NCI-H82 treated with DMSO at 0.1 percent for 48 hours (cell line): Measurements from ENCODE around the gene CTSO.
"Not testable (repeated sequence)": the region's sequence is repeated elsewhere in the genome, so short reads cannot be mapped to it uniquely, and the experiment has no call there.

Experiments
- DNase-seq: peaks from one replicate; lab custom pipeline; 2025; ENCODE audit not compliant: unreplicated experiment; lab: John Stamatoyannopoulos, UW

The CTSO gene

GRCh38 chr4:155956461-155956860 lies 2.8 kb upstream of the CTSO start:
- no peak for DNase-seq

DNA sequence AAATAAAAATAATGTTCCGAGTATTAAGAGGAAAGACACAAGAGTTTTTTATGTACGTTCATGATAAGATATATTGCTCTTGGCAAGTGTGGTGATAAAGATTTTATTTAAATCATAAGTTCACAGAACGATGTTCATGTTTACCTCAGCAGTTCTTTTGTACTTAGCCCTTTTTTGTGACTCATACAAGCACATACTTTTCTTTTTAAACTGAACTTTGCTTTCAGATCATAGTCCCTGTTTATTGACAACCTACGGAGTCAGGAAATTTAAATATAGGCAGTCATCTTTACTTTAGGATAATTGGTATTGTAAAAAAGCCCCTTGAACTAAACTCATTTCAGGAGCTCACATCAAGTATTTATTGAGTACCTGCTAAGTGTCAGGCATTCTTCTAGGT lies 1.3 kb upstream of the CTSO start:
- DNase-seq: no peak

DNA sequence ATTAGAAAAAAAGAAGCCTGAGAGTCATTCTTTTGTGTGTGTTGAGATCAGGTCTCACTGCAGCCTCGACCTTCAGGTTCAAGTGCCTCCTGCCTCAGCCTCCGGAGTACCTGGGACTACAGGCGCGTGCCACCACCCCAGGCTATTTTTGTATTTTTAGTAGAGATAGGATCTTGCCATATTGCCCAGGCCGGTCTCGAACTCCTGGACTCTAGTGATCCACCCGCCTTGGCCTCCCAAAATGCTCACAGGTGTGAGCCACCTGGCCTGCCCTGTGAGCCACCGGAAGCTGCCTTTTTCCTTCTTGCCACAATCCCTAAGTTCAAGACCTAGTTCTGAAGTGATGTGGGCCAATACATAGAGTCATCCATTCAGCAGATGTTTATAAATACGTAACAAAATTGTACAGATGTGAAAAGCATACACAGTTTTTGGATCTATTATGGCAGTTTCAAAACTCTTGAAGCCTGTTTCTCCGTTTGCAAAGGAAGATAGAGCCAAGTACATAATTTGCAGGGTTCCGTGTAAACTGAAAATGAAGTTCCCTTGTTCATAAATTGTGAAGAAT lies 536 bp upstream of the CTSO start:
- DNase-seq: no peak

GRCh38 chr4:155952501-155952901 lies 1.2 kb downstream of the CTSO start:
- no peak for DNase-seq

DNA sequence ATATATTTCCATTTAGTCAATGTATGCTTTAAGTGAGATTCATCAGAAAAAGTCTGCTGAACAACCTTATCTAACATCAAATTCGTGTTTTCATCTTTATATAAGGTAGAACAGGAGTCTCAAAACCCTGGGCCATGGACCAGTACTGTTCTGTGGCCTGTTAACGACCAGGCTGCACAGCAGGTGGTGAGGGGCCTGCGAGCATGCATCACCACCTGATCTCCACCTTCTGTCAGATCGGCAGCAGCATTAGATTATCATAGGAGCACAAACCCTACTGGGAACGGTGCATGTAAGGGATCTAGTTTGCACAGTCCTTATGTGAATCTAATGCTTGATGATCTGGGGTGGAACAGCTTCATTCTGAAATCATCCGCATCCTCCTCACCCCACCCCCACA lies 3.2 kb downstream of the CTSO start:
- DNase-seq: peak; percentile 25

DNA sequence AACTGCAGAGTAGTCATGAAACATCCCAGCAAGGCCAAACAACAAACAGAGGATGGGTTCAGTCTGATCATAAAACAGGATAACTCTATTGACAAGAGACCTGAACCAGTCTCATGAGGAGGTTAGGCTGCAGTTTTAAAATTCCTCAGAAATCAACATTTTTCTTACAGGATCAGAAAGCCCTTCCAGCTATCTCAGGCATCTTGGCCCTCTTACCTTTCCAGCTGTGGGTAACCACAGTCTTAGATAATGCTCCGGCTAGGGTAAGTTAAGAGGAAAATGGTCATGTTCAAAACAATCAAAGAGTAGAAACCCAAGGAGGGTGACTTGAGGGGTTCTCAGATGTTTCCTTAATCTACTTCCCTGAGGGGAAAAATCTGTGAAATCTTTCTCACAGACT lies 5.1 kb downstream of the CTSO start:
- no peak for DNase-seq

DNA sequence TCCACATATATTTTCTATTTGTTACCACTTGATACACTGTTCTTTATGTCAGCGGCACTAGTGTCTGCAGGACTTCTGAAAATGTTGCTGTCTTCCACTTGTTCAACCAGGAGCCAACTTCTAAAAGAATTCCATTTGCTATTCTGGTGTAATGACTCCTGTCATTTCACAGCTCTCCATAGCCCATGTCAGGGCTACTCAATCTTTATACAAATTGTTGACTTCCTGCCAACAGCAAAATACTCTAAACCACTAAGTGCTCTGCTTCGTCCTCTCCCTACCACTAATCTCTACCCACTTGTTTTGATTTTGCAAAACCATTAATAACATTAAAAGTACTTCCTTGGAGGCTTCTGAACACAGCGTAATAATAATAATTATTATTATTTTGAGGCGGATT lies 7.2 kb downstream of the CTSO start:
- DNase-seq: no peak

GRCh38 chr4:155944516-155944915 lies 9.2 kb downstream of the CTSO start:
- DNase-seq: no peak

GRCh38 chr4:155943605-155944291 lies 9.9 kb downstream of the CTSO start:
- no peak for DNase-seq

DNA sequence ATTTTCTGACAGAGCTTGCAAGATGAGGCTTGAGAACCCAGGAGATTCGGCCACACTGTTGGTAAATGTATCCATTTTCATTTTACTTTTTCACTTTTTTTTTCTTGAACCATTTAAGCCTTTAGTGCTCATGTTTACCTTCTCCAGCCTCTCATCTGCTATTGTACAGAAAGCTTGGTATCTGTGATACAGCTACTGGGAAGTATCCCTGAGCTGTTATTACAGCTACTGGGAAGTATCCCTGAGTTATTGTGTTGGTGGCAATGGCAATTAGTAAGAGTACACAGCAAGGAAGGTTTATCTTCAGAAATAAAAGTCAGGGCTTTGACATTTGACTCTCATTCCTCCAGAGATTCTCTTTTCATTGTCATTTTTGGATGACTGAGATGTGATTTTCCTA lies 11.8 kb downstream of the CTSO start:
- no peak for DNase-seq

DNA sequence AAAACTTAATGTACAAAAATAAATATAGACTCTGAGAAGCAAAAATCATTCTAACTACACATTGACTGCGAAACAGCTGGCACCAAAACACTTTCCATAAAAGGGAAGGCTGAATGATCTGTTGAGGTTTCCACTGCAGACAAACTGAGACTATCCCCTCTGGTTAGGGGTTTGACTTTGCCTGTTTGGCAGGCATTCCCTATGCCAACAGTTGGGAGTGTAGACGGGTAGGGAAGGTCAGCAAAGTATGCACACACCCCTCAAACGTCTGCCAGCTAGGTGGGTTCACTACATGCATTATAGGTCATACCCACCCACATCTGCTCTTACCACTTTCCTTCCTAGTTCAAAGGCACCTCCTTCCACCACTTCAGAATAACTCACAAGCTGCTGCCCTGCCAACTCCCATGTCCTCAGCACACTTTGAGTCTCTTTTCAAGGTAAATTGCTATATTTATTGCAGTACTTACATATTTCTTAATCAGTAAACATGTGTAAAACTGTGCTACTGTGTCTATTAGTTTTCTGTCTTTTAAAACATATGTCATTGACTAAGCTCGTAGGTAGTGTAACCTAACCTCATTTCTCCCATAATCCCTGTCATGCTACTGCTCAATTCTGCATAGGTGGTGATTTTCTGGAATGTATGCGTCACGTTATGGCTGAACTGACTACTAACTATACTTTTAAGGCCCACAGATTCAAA lies 12.4 kb downstream of the CTSO start:
- no peak for DNase-seq

- no peak for DNase-seq
Measured at GRCh38 chr4:155935389-155935986, 18.2 kb downstream of the CTSO start.

DNA sequence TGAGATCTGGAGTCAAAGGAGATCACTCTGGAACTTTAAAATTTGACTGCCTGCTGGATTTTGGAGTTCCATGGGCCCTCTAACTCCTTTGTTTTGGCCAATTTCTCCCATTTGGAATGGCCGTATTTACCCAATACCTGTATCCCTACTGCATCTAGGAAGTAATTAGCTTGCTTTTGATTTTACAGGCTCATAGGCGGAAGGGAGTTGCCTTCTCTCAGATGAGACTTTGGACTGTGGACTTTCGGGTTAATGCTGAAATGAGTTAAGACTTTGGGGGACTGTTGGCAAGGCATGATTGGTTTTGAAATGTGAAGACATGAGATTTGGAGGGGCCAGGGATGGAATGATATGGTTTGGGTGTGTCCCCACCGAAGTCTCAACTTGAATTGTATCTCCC lies 19.0 kb downstream of the CTSO start:
- not testable (repeated sequence) for DNase-seq

DNA sequence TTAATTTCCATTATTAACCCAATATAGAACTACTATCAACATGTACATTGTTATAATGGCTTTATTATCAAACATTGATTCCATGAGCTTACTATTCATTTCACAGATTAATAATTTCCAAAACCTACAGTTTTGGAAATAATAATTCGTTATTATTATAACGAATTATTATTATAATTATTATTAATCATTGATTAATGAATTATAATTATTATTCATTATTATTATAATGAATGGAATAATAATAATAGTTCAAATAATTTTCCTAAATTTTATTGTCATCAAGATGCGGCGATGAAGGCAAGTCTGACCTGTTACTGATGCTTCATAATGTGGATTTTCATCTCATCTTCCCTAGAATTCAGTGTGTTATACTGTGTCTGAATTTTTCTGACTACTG lies 22.0 kb downstream of the CTSO start:
- DNase-seq: no peak

DNA sequence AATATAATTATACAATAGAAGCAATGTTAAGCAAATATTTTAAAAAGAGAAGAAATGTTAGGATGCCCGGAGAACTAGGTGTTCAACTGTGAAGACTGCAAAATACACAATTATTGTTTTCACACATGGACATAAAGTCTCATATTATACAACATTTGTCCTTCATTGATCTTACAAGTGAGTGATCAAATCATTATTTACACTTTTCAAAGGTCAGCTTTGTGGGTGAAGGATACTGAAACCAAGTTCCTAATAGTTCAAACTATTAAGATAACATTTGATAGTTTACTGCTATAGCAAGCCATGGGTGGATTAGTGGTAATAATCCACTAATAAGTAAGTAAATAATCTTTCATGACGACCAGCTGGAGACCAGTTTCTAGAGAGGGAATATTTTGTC lies 23.3 kb downstream of the CTSO start:
- DNase-seq: no peak

DNA sequence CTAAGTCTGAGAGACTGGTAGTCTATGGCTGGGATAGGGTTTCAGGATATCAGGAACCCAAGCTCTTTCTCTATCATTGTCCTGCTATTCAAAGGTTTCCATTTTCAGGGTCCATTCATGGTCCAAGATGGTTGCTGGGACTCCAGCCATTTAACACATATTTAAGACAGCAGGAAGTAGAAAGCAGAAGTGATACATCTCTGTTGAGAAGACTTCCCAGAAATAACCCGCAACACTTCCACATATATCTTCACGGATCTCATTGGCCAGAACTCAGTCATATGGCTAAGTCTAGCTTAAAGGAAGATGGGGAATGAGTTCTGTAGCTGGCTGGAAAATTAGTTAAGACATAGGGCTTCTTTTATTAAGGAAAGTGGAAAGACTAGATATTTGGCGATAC lies 23.8 kb downstream of the CTSO start:
- no peak for DNase-seq

- DNase-seq: no peak
Measured at GRCh38 chr4:155924637-155925036, 29.0 kb downstream of the CTSO start.

DNA sequence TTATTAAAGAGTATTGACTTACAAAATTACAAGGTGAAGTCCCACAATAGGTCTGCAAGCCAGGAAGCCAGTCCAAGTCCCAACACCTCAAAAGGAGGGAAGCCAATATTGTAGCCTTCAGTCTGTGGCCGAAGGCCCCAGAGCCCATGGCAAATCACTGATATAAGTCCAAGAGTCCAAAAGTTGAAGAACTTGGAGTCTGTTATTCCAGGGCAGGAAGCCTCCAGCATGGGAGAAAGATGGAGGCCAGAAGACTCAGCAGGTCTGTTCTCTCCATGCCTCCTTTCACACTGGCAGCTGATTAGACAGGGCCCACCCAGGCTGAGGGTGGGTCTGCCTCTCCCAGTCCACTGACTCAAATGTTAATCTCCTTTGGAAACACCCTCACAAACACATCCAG lies 32.1 kb downstream of the CTSO start:
- no peak for DNase-seq

DNA sequence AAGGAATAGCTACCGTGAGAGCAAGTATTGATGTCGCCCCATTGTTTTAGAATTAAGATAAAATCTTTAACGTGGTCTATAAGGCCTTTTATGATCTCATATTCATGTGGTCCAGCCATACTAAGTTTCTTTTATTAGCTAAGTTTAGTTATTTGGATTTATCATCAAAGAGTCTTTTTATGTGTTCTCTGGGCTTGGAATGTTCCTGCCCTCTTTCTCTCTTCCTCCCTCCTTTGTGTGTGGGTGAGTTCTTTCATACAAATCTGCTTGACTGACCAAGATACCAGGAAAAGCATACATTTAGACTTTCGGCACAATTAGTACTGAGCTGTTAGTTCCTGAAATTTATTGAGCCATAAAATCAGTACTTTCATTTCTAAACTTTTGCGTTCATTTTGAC lies 38.9 kb downstream of the CTSO start:
- no peak for DNase-seq

GRCh38 chr4:155911905-155912304 lies 41.8 kb downstream of the CTSO start:
- no peak for DNase-seq

- no peak for DNase-seq
Measured at GRCh38 chr4:155909615-155910226, 43.9 kb downstream of the CTSO start.
